CD4-positive, alpha-beta T cell (primary cell): ENCODE measurements around the gene ADAMTSL1. TPM values are rescaled to one million over a fixed set of nuclear protein-coding genes. Genes with fewer than 3 reads are reported as not detected.

Experiments used
- ATAC-seq: fragments of 200-7000 bp; cut with Tn5 transposase; one replicate; pipeline ENCODE4 v1.10.0; 2022; ENCODE audit warnings: mild to moderate bottlenecking; ENCODE audit not compliant: poor library complexity
- CTCF ChIA-PET: fragments of 350-600 bp; sonication (Branson Sonifier 250); formaldehyde crosslinking; loops from one replicate; lab custom pipeline; 2021; ENCODE audit warnings: antibody characterized with exemption, inconsistent platforms; lab: Charles Lee
- POLR2A ChIA-PET: fragments of 350-600 bp; sonication (Branson Sonifier 250); formaldehyde crosslinking; loops from one replicate; lab custom pipeline; 2021; ENCODE audit warnings: antibody characterized with exemption, inconsistent platforms; lab: Charles Lee
- DNase-seq, 14 experiments: peaks; one replicate each; pipeline ENCODE4 v3.0.0-alpha.2; 2013 to 2020; ENCODE audit warnings: mixed read lengths in 2 of 14
- H3K27ac ChIP-seq, 2 donors: one replicate each; pipeline versions ENCODE4 v1.5.1 to v1.7.0; 2013; ENCODE audit warnings: low read length in 2 of 2, low read depth in 1 of 2, mild to moderate bottlenecking in 1 of 2
- H3K27me3 ChIP-seq, 2 experiments: 1 replicate in 1 of 2; 2 replicates in 1 of 2; pipeline versions ENCODE4 v1.6.1 to v1.7.0; 2013; ENCODE audit warnings: low read length in 2 of 2, control low read depth in 1 of 2, mild to moderate bottlenecking in 1 of 2, moderate library complexity in 1 of 2; ENCODE audit not compliant: insufficient read depth in 2 of 2, control insufficient read depth in 1 of 2
- H3K36me3 ChIP-seq: one replicate; pipeline ENCODE4 v1.6.1; 2013; ENCODE audit warnings: low read length, control low read depth; ENCODE audit not compliant: insufficient read depth
- H3K4me1 ChIP-seq: one replicate; pipeline ENCODE4 v1.6.1; 2013; ENCODE audit warnings: low read length, control low read depth; ENCODE audit not compliant: insufficient read depth
- H3K4me3 ChIP-seq: one replicate; pipeline ENCODE4 v1.5.1; 2013; ENCODE audit warnings: mild to moderate bottlenecking, low read length, moderate library complexity
- H3K9me3 ChIP-seq, 2 experiments: 1 replicate in 1 of 2; 2 replicates in 1 of 2; pipeline versions ENCODE4 v1.6.1 to v1.7.0; 2013; ENCODE audit warnings: low read length in 2 of 2, mild to moderate bottlenecking in 2 of 2, control low read depth in 1 of 2, moderate library complexity in 1 of 2; ENCODE audit not compliant: control insufficient read depth in 1 of 2, insufficient read depth in 1 of 2
- H3K27ac Mint-ChIP-seq: one replicate; pipeline ENCODE4 v1.8.0; 2020; ENCODE audit warnings: mixed read lengths
- H3K27me3 Mint-ChIP-seq: one replicate; pipeline ENCODE4 v1.8.0; 2021; ENCODE audit warnings: mixed read lengths
- H3K36me3 Mint-ChIP-seq: one replicate; pipeline ENCODE4 v1.8.0; 2021; ENCODE audit warnings: low read depth, mixed read lengths
- H3K4me1 Mint-ChIP-seq: one replicate; pipeline ENCODE4 v1.8.0; 2021; ENCODE audit warnings: low read depth, mixed read lengths
- H3K4me3 Mint-ChIP-seq: one replicate; pipeline ENCODE4 v1.8.0; 2020; ENCODE audit warnings: mild to moderate bottlenecking, mixed read lengths
- H3K9me3 Mint-ChIP-seq: one replicate; pipeline ENCODE4 v1.8.0; 2020; ENCODE audit warnings: mixed read lengths
- intact Hi-C, 2 experiments: fragments of 100-400 bp; cut with DNase I in 1 of 2; cut with micrococcal nuclease in 1 of 2; formaldehyde crosslinking; loops; one replicate each; pipeline versions ENCODE4 v1.15.1 to v1.9.0; 2023 to 2025; cut with DNase I, micrococcal nuclease
- total RNA-seq, 174 experiments: library from RNA in 2 of 174; stranded (reverse) in 2 of 174; gene quantifications; one replicate each; pipeline ENCODE4 v1.2.3 and lab custom pipeline; 2021 to 2026
- TF ChIP-seq, protein P1 (sequence below): fragments of 200-600 bp; IDR thresholded peaks from one replicate; pipeline ENCODE4 v1.8.0; 2022; ENCODE audit warnings: antibody characterized with exemption, mild to moderate bottlenecking

The ADAMTSL1 gene
- total RNA-seq, 2 experiments from 2014 or later = not detected

DNA sequence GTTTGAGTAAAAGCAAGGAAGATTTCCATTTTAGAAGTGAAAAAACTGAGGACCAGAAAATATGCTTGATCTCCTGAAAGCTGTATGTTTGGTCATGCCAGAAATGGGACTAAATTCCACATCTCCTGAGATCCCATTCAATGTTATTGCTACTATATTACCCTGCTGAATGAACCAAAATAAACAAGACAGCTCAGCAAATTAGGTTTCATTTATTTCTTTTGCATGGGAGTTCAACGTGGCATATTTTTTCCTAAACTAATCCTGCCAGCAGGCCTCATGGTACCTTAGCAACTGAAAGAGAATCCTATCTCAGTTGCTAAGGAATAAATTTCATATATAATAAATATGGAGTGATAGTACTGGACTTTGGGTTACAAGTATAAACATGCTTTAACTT is 101.7 kb downstream of the ADAMTSL1 start:
- no peak overlapping the region for H3K27ac Mint-ChIP-seq
- TF ChIP-seq, protein P1, sequence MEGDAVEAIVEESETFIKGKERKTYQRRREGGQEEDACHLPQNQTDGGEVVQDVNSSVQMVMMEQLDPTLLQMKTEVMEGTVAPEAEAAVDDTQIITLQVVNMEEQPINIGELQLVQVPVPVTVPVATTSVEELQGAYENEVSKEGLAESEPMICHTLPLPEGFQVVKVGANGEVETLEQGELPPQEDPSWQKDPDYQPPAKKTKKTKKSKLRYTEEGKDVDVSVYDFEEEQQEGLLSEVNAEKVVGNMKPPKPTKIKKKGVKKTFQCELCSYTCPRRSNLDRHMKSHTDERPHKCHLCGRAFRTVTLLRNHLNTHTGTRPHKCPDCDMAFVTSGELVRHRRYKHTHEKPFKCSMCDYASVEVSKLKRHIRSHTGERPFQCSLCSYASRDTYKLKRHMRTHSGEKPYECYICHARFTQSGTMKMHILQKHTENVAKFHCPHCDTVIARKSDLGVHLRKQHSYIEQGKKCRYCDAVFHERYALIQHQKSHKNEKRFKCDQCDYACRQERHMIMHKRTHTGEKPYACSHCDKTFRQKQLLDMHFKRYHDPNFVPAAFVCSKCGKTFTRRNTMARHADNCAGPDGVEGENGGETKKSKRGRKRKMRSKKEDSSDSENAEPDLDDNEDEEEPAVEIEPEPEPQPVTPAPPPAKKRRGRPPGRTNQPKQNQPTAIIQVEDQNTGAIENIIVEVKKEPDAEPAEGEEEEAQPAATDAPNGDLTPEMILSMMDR = no peak
- Histone ChIP-seq H3K36me3 (no peaks in the 10 kb centered on the region), H3K27ac (no peak overlapping the region), H3K4me3 (no peak overlapping the region), H3K27me3 (no peaks in the 10 kb centered on the region), H3K9me3 (no peaks in the 10 kb centered on the region), H3K4me1 (no peaks in the 10 kb centered on the region)
- DNase-seq (no peak), ATAC-seq (no peak)
- H3K4me3 Mint-ChIP-seq = no peak overlapping the region
- no peaks in the 10 kb centered on the region for H3K9me3 Mint-ChIP-seq
- no peaks in the 10 kb centered on the region for H3K27me3 Mint-ChIP-seq
- CTCF ChIA-PET = no interaction called here
- H3K4me1 Mint-ChIP-seq = no peaks in the 10 kb centered on the region
- intact Hi-C loops = no loop called here
- POLR2A ChIA-PET = no interaction called here
- no peaks in the 10 kb centered on the region for H3K36me3 Mint-ChIP-seq

DNA sequence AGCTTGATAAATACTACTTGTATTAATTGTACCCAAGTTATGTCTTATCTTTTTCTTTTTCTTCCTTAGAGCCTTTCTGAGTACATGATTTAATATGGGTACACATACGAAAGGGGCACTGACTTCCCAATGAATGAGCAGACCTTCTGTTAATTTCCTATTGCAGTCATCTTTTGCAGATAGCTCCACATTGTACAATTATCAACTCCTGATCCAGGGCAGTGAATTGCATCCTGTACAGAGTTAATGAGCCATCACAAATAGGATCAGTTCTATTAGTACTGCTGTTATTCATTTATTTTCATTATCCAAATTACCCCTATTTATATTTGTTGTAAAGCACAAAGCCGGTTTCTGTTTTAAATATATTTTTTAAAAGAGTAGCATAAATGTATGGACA is 105.6 kb downstream of the ADAMTSL1 start:
- H3K27me3 ChIP-seq = no peaks in the 10 kb centered on the region
- Mint-ChIP-seq H3K36me3 (no peaks in the 10 kb centered on the region), H3K27me3 (no peaks in the 10 kb centered on the region), H3K4me3 (no peak overlapping the region), H3K9me3 (no peaks in the 10 kb centered on the region), H3K4me1 (no peaks in the 10 kb centered on the region), H3K27ac (no peak overlapping the region)
- H3K4me3 ChIP-seq = no peak overlapping the region
- no peaks in the 10 kb centered on the region for H3K4me1 ChIP-seq
- CTCF ChIA-PET = no interaction called here
- TF ChIP-seq, protein P1 = no peak
- POLR2A ChIA-PET = no interaction called here
- ATAC-seq (no peak), DNase-seq (no peak)
- H3K9me3 ChIP-seq = no peaks in the 10 kb centered on the region
- H3K27ac ChIP-seq = no peak overlapping the region
- H3K36me3 ChIP-seq = no peaks in the 10 kb centered on the region
- intact Hi-C loops = no loop called here

DNA sequence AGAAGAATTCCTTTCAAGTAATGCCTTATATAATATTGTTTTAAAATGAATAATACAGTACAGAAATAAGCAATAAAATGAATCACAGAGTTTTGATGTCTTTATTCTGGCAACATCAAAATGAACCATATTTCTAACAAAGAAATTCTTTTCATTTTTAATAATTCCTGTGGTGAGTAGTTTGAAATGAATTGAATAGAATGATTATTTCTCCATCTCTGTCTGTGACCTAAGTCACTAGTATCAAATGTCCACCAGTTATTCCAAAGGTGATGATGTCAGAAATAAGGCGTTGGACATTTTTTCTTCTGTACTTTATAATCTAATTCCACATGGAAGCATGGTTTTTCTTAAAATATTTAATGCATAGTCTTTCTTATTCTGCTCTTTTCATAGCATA is 106.2 kb downstream of the ADAMTSL1 start:
- TF ChIP-seq, protein P1 = no peak
- H3K27ac Mint-ChIP-seq = no peak overlapping the region
- DNase-seq (no peak), ATAC-seq (no peak)
- no peaks in the 10 kb centered on the region for H3K36me3 Mint-ChIP-seq
- intact Hi-C loops = no loop called here
- Histone ChIP-seq H3K4me3 (no peak overlapping the region), H3K36me3 (no peaks in the 10 kb centered on the region), H3K27me3 (no peaks in the 10 kb centered on the region), H3K9me3 (no peaks in the 10 kb centered on the region), H3K27ac (no peak overlapping the region), H3K4me1 (no peaks in the 10 kb centered on the region)
- ChIA-PET CTCF (no interaction called here), POLR2A (no interaction called here)
- H3K4me3 Mint-ChIP-seq = no peak overlapping the region
- no peaks in the 10 kb centered on the region for H3K4me1 Mint-ChIP-seq
- H3K27me3 Mint-ChIP-seq = no peaks in the 10 kb centered on the region
- H3K9me3 Mint-ChIP-seq = no peaks in the 10 kb centered on the region
